ENCODE results near the gene NR6A1.

- TF ChIP-seq, protein P1, sequence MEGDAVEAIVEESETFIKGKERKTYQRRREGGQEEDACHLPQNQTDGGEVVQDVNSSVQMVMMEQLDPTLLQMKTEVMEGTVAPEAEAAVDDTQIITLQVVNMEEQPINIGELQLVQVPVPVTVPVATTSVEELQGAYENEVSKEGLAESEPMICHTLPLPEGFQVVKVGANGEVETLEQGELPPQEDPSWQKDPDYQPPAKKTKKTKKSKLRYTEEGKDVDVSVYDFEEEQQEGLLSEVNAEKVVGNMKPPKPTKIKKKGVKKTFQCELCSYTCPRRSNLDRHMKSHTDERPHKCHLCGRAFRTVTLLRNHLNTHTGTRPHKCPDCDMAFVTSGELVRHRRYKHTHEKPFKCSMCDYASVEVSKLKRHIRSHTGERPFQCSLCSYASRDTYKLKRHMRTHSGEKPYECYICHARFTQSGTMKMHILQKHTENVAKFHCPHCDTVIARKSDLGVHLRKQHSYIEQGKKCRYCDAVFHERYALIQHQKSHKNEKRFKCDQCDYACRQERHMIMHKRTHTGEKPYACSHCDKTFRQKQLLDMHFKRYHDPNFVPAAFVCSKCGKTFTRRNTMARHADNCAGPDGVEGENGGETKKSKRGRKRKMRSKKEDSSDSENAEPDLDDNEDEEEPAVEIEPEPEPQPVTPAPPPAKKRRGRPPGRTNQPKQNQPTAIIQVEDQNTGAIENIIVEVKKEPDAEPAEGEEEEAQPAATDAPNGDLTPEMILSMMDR (tag by site-specific recombination; IDR thresholded peaks at IDR 0.05) = no peak
- no peak for TF ChIP-seq ZBTB21 (tag by site-specific recombination; IDR thresholded peaks at IDR 0.05)
- TF ChIP-seq, protein P2, sequence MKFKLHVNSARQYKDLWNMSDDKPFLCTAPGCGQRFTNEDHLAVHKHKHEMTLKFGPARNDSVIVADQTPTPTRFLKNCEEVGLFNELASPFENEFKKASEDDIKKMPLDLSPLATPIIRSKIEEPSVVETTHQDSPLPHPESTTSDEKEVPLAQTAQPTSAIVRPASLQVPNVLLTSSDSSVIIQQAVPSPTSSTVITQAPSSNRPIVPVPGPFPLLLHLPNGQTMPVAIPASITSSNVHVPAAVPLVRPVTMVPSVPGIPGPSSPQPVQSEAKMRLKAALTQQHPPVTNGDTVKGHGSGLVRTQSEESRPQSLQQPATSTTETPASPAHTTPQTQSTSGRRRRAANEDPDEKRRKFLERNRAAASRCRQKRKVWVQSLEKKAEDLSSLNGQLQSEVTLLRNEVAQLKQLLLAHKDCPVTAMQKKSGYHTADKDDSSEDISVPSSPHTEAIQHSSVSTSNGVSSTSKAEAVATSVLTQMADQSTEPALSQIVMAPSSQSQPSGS (tag by site-specific recombination; IDR thresholded peaks at IDR 0.05; ENCODE audit: low read depth) = no peak
- TF ChIP-seq ZBTB48 (tag by site-specific recombination; IDR thresholded peaks at IDR 0.05) = no peak
- TF ChIP-seq ZNF24 (tag by site-specific recombination; IDR thresholded peaks at IDR 0.05) = no peak
- no peak for TF ChIP-seq PRDM4 (tag by site-specific recombination; IDR thresholded peaks at IDR 0.05)
- no peak for TF ChIP-seq ZNF302 (tag by site-specific recombination; IDR thresholded peaks at IDR 0.05; ENCODE audit: low read depth)
- TF ChIP-seq, protein P3, sequence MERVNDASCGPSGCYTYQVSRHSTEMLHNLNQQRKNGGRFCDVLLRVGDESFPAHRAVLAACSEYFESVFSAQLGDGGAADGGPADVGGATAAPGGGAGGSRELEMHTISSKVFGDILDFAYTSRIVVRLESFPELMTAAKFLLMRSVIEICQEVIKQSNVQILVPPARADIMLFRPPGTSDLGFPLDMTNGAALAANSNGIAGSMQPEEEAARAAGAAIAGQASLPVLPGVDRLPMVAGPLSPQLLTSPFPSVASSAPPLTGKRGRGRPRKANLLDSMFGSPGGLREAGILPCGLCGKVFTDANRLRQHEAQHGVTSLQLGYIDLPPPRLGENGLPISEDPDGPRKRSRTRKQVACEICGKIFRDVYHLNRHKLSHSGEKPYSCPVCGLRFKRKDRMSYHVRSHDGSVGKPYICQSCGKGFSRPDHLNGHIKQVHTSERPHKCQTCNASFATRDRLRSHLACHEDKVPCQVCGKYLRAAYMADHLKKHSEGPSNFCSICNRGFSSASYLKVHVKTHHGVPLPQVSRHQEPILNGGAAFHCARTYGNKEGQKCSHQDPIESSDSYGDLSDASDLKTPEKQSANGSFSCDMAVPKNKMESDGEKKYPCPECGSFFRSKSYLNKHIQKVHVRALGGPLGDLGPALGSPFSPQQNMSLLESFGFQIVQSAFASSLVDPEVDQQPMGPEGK (tag by site-specific recombination; IDR thresholded peaks at IDR 0.05) = no peak
- no peak for TF ChIP-seq ZNF37A (tag by site-specific recombination; IDR thresholded peaks at IDR 0.05)
Observed at GRCh38 chr9:124625087-124625486, 146.0 kb downstream of the NR6A1 start.

Measured in HEK293 (cell line).